Measurements from ENCODE around the gene CD300LF. TPM values are rescaled to one million over a fixed set of nuclear protein-coding genes. Genes with fewer than 3 reads are reported as not detected.
A peak's percentile ranks its signal among the peaks of the same experiment; 100 is the strongest.

Gene CD300LF
- total RNA-seq, 4 donors from 2014 or later: 1.1 to 1.7 TPM; not detected in 2

- TF ChIP-seq CTCF (IDR thresholded peaks at IDR 0.05): no peak
- no peak for TF ChIP-seq POLR2A (IDR thresholded peaks at IDR 0.05)
Observed at GRCh38 chr17:74697515-74697914, 15.2 kb downstream of the CD300LF start.

GRCh38 chr17:74695629-74696028 is 17.1 kb downstream of the CD300LF start:
- Histone ChIP-seq H3K9me3 (no peaks in the 10 kb centered on the region), H3K4me1 (no peaks in the 10 kb centered on the region), H3K27me3 (no peaks in the 10 kb centered on the region), H3K36me3 (no peaks in the 10 kb centered on the region), H3K27ac (no peak overlapping the region), H3K4me3 (no peak overlapping the region)
- no peak for DNase-seq
- TF ChIP-seq POLR2A (IDR thresholded peaks at IDR 0.05) (no peak), CTCF (IDR thresholded peaks at IDR 0.05) (no peak)

More at GRCh38 chr17:74697515-74697914, 15.2 kb downstream of the CD300LF start:
- no peaks in the 10 kb centered on the region for H3K27me3 ChIP-seq
- no peaks in the 10 kb centered on the region for H3K9me3 ChIP-seq
- no peak overlapping the region for H3K4me3 ChIP-seq
- no peaks in the 10 kb centered on the region for H3K4me1 ChIP-seq
- no peak for DNase-seq
- no peak overlapping the region for H3K27ac ChIP-seq
- no peaks in the 10 kb centered on the region for H3K36me3 ChIP-seq

GRCh38 chr17:74694081-74694480 is 18.6 kb downstream of the CD300LF start:
- TF ChIP-seq CTCF (IDR thresholded peaks at IDR 0.05) (no peak), POLR2A (IDR thresholded peaks at IDR 0.05) (no peak)
- H3K9me3 ChIP-seq: no peaks in the 10 kb centered on the region
- H3K27me3 ChIP-seq: no peaks in the 10 kb centered on the region
- no peaks in the 10 kb centered on the region for H3K36me3 ChIP-seq
- no peak overlapping the region for H3K4me3 ChIP-seq
- H3K4me1 ChIP-seq: peaks cover 0 to 6% (median 0%) of the 10 kb centered on the region in 4 donors
- DNase-seq: no peak
- H3K27ac ChIP-seq: no peak overlapping the region

GRCh38 chr17:74691151-74691550 is 21.6 kb downstream of the CD300LF start:
- H3K27ac ChIP-seq: no peak overlapping the region
- no peak overlapping the region for H3K4me3 ChIP-seq
- H3K36me3 ChIP-seq: no peaks in the 10 kb centered on the region
- no peaks in the 10 kb centered on the region for H3K27me3 ChIP-seq
- no peaks in the 10 kb centered on the region for H3K9me3 ChIP-seq
- TF ChIP-seq CTCF (IDR thresholded peaks at IDR 0.05): no peak
- TF ChIP-seq POLR2A (IDR thresholded peaks at IDR 0.05): no peak
- H3K4me1 ChIP-seq: peaks cover 0 to 6% (median 0%) of the 10 kb centered on the region in 4 donors
- no peak for DNase-seq

- H3K27me3 ChIP-seq: no peaks in the 10 kb centered on the region
- H3K36me3 ChIP-seq: no peaks in the 10 kb centered on the region
- H3K27ac ChIP-seq: no peak overlapping the region
- H3K4me1 ChIP-seq: peaks cover 0 to 6% (median 0%) of the 10 kb centered on the region in 4 donors
- H3K4me3 ChIP-seq: no peak overlapping the region
- DNase-seq: peak in 1 of 3 donors; percentile 49
- no peaks in the 10 kb centered on the region for H3K9me3 ChIP-seq
- no peak for TF ChIP-seq POLR2A (IDR thresholded peaks at IDR 0.05)
- no peak for TF ChIP-seq CTCF (IDR thresholded peaks at IDR 0.05)
Observed at GRCh38 chr17:74690409-74690825, 22.3 kb downstream of the CD300LF start.

- Histone ChIP-seq H3K27ac (no peak overlapping the region), H3K4me3 (no peak overlapping the region), H3K27me3 (no peaks in the 10 kb centered on the region), H3K9me3 (no peaks in the 10 kb centered on the region), H3K36me3 (no peaks in the 10 kb centered on the region), H3K4me1 (peaks cover 0 to 6% (median 0%) of the 10 kb centered on the region in 4 donors)
- no peak for TF ChIP-seq POLR2A (IDR thresholded peaks at IDR 0.05)
- TF ChIP-seq CTCF (IDR thresholded peaks at IDR 0.05): no peak
- DNase-seq: no peak
Observed at GRCh38 chr17:74687886-74688285, 24.8 kb downstream of the CD300LF start.
